NOMO-1 treated with dmso at 0.1 percent for 144 hours (cell line): Measurements from ENCODE around the gene ARHGEF25.
"Not testable (repeated sequence)": the region's sequence is repeated elsewhere in the genome, so short reads cannot be mapped to it uniquely, and the experiment has no call there.

Source experiments
- DNase-seq: peaks from one replicate; lab custom pipeline; 2025; ENCODE audit not compliant: unreplicated experiment; lab: John Stamatoyannopoulos, UW

Gene ARHGEF25

GRCh38 chr12:57611108-57611826 is at the start of gene ARHGEF25:
Gene ARHGEF25, plus strand, starts transcription at chr12:57611435. Its CDS starts 460 bp downstream, at chr12:57611895.
- DNase-seq: no peak

- no peak for DNase-seq
Observed at GRCh38 chr12:57563358-57563757, 47.9 kb upstream of the ARHGEF25 start.

DNA sequence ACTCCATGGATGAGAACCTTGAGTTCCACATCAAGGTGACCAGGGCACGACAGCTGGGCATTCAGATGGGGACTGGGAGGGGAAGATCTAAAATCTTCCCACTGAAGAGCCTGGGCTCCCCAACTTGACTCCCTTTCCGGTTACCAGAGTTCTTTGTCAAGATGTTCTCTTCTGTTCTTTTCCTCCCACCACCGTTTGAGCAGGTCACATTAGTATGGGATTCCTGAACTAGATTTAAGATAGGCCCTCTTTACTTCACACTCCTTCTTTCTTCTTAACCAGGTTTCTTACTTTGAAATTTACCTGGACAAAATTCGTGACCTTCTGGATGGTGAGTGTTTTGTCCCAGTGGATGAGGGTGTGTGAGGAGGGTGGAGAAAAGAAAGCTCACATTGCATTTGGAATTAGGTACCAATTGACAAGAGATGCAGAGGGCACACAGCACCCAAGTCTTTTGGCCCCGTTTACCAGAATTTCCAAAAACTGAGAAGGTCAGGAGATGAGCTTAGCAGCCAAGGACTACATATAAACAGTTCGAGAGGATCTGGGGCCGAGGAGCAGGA is 47.0 kb upstream of the ARHGEF25 start:
- no peak for DNase-seq

DNA sequence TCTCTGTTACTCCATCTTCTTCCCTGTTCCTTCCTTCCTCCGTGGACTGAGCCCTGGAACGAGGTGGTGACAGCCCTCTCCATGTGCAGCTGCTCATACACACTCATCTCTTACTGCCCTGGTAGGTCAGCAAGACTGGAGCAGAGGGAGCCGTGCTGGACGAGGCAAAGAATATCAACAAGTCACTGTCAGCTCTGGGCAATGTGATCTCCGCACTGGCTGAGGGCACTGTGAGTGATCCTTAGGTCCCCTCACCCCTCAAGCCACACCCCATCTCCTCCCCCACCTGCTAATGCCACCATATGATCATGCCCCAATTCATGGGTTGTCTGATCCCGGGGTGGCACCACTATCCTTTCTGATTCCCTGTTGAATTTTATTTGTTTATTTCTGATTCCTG is 42.4 kb upstream of the ARHGEF25 start:
- DNase-seq: no peak

DNA sequence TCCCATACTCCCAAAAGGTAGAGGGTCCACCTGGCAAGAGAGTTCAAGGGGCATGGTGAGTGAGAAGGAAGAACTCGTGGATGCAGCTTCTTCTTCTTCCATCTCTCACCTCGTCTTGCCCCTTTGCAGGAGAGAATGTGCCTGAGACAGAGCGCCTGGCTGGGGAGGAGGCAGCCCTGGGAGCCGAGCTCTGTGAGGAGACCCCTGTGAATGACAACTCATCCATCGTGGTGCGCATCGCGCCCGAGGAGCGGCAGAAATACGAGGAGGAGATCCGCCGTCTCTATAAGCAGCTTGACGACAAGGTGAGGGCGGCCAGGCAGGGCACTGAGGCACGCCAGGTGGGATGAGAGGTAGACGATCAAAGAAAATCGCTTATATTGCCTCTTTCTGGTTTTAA is 41.4 kb upstream of the ARHGEF25 start:
- DNase-seq: no peak

- not testable (repeated sequence) for DNase-seq
Observed at GRCh38 chr12:57570438-57570837, 40.8 kb upstream of the ARHGEF25 start.

GRCh38 chr12:57571926-57572762 is 39.1 kb upstream of the ARHGEF25 start:
- DNase-seq: no peak

DNA sequence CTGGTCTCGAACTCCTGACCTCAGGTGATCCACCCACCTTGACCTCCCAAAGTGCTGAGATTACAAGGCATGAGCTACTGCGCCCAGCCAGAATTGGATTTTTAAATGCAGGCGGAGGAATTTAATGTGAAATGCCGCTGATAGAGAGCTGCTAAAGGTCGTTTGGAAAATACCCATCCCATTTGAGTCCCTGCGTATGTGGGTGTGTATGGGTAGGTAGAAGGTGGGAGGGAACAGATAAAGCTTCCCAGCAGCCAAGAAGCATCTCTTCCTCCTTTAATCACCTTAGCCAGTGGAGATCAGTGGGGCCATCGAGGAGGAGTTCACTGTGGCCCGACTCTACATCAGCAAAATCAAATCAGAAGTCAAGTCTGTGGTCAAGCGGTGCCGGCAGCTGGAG is 36.4 kb upstream of the ARHGEF25 start:
- DNase-seq: no peak

- DNase-seq: no peak
Observed at GRCh38 chr12:57575771-57576612, 35.2 kb upstream of the ARHGEF25 start.

DNA sequence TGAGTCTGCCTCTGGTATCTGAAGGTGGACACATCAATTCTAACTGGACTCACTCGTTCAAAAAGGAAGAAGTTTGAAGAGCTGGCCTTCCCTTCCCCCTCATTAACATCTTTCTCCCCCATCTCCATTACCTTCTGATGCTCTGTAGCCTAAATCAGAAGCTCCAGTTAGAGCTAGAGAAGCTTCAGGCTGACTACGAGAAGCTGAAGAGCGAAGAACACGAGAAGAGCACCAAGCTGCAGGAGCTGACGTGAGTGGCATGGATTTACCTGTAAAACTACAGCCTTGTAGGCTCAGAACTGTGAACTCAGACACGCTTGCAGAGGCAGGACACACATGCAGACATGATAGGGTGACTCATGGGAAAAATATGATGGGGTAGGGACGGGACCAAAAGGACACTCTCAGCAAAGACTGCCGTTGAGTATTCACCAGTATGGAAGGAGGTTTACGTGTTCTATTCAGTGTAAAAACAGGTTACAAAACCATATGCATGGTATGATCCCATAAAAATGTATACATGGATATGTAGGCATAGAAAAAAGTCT is 34.5 kb upstream of the ARHGEF25 start:
- DNase-seq: no peak

- no peak for DNase-seq
Observed at GRCh38 chr12:57577981-57578758, 33.1 kb upstream of the ARHGEF25 start.

- DNase-seq: no peak
Observed at GRCh38 chr12:57579011-57579410, 32.2 kb upstream of the ARHGEF25 start.

- no peak for DNase-seq
Observed at GRCh38 chr12:57579677-57580465, 31.4 kb upstream of the ARHGEF25 start.

DNA sequence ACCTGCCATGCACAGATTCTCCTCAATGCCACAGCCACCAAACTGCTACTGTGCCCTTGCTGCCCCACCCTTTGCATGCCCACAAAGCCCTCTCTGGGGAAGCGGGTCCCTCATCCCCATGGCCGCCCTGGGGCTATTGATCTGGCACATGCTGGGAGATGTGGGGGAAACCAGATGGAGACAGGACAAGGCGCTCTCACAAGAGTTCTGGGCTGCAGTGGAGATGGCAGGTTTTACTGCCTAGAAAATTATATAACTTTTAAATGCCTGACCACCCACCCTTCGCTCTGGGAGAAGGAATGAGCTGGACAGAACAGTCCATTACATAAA is 30.8 kb upstream of the ARHGEF25 start:
- no peak for DNase-seq

GRCh38 chr12:57581802-57582201 is 29.4 kb upstream of the ARHGEF25 start:
- DNase-seq: no peak

- no peak for DNase-seq
Observed at GRCh38 chr12:57582440-57582839, 28.8 kb upstream of the ARHGEF25 start.

- peak; percentile 45 for DNase-seq
Observed at GRCh38 chr12:57583008-57583831, 28.0 kb upstream of the ARHGEF25 start.

GRCh38 chr12:57584050-57584449 is 27.2 kb upstream of the ARHGEF25 start:
- no peak for DNase-seq

GRCh38 chr12:57584690-57585089 is 26.5 kb upstream of the ARHGEF25 start:
- peak; percentile 14 for DNase-seq
